ENCODE measurements around the gene AK9.

DNA sequence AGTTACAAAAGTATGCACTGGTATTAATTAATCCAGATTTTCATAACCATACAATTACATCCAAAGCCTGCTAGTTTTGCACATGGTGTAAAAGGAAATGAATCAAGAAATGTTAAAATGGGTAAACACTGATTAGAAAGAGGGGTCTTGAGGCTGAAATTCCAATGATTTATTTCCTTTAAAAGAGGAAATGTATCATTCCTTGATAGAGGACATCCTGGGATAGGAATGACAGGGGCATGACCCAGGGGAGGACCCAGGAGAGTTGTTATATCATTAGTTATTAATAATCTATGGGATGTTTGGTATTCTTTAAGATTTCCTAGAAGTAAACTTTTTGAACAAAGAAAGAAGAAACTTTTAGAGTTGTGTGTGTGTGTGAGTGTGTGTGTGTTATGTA, 18.2 kb downstream of the AK9 start:
- no peak for TF ChIP-seq POLR2AphosphoS5 (IDR thresholded peaks at IDR 0.05; ENCODE audit: low read depth, low read length)
- TF ChIP-seq, protein P1, sequence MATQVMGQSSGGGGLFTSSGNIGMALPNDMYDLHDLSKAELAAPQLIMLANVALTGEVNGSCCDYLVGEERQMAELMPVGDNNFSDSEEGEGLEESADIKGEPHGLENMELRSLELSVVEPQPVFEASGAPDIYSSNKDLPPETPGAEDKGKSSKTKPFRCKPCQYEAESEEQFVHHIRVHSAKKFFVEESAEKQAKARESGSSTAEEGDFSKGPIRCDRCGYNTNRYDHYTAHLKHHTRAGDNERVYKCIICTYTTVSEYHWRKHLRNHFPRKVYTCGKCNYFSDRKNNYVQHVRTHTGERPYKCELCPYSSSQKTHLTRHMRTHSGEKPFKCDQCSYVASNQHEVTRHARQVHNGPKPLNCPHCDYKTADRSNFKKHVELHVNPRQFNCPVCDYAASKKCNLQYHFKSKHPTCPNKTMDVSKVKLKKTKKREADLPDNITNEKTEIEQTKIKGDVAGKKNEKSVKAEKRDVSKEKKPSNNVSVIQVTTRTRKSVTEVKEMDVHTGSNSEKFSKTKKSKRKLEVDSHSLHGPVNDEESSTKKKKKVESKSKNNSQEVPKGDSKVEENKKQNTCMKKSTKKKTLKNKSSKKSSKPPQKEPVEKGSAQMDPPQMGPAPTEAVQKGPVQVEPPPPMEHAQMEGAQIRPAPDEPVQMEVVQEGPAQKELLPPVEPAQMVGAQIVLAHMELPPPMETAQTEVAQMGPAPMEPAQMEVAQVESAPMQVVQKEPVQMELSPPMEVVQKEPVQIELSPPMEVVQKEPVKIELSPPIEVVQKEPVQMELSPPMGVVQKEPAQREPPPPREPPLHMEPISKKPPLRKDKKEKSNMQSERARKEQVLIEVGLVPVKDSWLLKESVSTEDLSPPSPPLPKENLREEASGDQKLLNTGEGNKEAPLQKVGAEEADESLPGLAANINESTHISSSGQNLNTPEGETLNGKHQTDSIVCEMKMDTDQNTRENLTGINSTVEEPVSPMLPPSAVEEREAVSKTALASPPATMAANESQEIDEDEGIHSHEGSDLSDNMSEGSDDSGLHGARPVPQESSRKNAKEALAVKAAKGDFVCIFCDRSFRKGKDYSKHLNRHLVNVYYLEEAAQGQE (IDR thresholded peaks at IDR 0.05; ENCODE audit: insufficient read depth in 1 of 2, low read depth in 2 of 2, low read length in 2 of 2) = no peak
- no peak for TF ChIP-seq TAF1 (IDR thresholded peaks at IDR 0.05; ENCODE audit: borderline replicate concordance, insufficient read depth, low read length)
- no peak for TF ChIP-seq SIN3A (IDR thresholded peaks at IDR 0.05; ENCODE audit: borderline replicate concordance, insufficient read depth, low read length)
